GM23248 (cell line): ENCODE data around the gene POC1A. TPM values are rescaled to one million over a fixed set of nuclear protein-coding genes. Genes with fewer than 3 reads are reported as not detected.

Experiments used
- DNase-seq: peaks from one replicate; pipeline ENCODE4 v3.0.0-alpha.2; 2015
- H2AFZ ChIP-seq: fragments of 200-600 bp; sonication (generic); 2 replicates; pipeline ENCODE4 v1.6.1; 2016; ENCODE audit warnings: antibody characterized with exemption
- H3F3A ChIP-seq: fragments of 200-600 bp; sonication (generic); 2 replicates; pipeline ENCODE4 v1.6.1; 2016; ENCODE audit warnings: mild to moderate bottlenecking, antibody characterized with exemption, mixed run types; ENCODE audit not compliant: insufficient read depth
- H3K27ac ChIP-seq: fragments of 200-600 bp; sonication (generic); 2 replicates; pipeline ENCODE4 v1.5.1; 2016; ENCODE audit warnings: mild to moderate bottlenecking
- H3K27me3 ChIP-seq: fragments of 200-600 bp; sonication (generic); replicated peaks from 2 replicates; pipeline ENCODE4 v1.6.1; 2016; ENCODE audit warnings: mild to moderate bottlenecking; ENCODE audit not compliant: insufficient read depth
- H3K36me3 ChIP-seq: fragments of 200-600 bp; sonication (generic); 2 replicates; pipeline ENCODE4 v1.6.1; 2016; ENCODE audit warnings: low read depth, mild to moderate bottlenecking
- H3K4me1 ChIP-seq: fragments of 200-600 bp; sonication (generic); 2 replicates; pipeline ENCODE4 v1.6.1; 2016; ENCODE audit warnings: mild to moderate bottlenecking; ENCODE audit not compliant: insufficient read depth
- H3K4me2 ChIP-seq: fragments of 200-600 bp; sonication (generic); one replicate; pipeline ENCODE4 v1.6.1; 2016; ENCODE audit warnings: mild to moderate bottlenecking; ENCODE audit not compliant: unreplicated experiment
- H3K4me3 ChIP-seq: fragments of 200-600 bp; sonication (generic); 2 replicates; pipeline ENCODE4 v1.5.1; 2016; ENCODE audit warnings: mild to moderate bottlenecking
- H3K79me2 ChIP-seq: fragments of 200-600 bp; sonication (generic); 2 replicates; pipeline ENCODE4 v1.6.1; 2016; ENCODE audit warnings: mild to moderate bottlenecking; ENCODE audit not compliant: insufficient read depth
- H3K9ac ChIP-seq: fragments of 200-600 bp; sonication (generic); 2 replicates; pipeline ENCODE4 v1.6.1; 2016; ENCODE audit warnings: mild to moderate bottlenecking
- H3K9me2 ChIP-seq: fragments of 200-600 bp; sonication (generic); 2 replicates; pipeline ENCODE4 v1.6.1; 2016; ENCODE audit warnings: mixed run types, mild to moderate bottlenecking, moderate library complexity; ENCODE audit not compliant: insufficient read depth
- H3K9me3 ChIP-seq: fragments of 200-600 bp; sonication (generic); one replicate; pipeline ENCODE4 v1.6.1; 2017; ENCODE audit warnings: low read depth
- H4K20me1 ChIP-seq: fragments of 200-600 bp; sonication (generic); 2 replicates; pipeline ENCODE4 v1.6.0; 2016; ENCODE audit not compliant: insufficient read depth
- EZH2 ChIP-seq: fragments of 200-600 bp; sonication (generic); IDR thresholded peaks from 2 replicates; pipeline ENCODE4 v1.6.1; 2018; ENCODE audit warnings: antibody characterized with exemption, mild to moderate bottlenecking; ENCODE audit not compliant: insufficient read depth, poor library complexity, severe bottlenecking
- EZH2phosphoT487 ChIP-seq: fragments of 200-600 bp; sonication (generic); IDR thresholded peaks from 2 replicates; pipeline ENCODE4 v1.6.1; 2018; ENCODE audit warnings: antibody characterized with exemption, moderate library complexity, mild to moderate bottlenecking, low read depth; ENCODE audit not compliant: insufficient read depth
- WGBS, 2 experiments: methylation state at CpG; one replicate each; pipeline ENCODE4 v1.1.6; 2015 to 2017; ENCODE audit warnings: low lambda C conversion rate in 2 of 2, low coverage in 1 of 2; ENCODE audit errors: missing lambda C conversion rate in 2 of 2; 5-methylcytosine and 5-hydroxymethylcytosine counted together
- in situ Hi-C: fragments of 300-500 bp; cut with MboI; formaldehyde crosslinking; loops from 2 replicates; pipeline ENCODE4 v1.15.0; 2020
- polyA plus RNA-seq: library from polyadenylated mRNA; unstranded; fragments of >200 nt; fragmentation: Nextera tagmentation; extraction: Ambion mirVana; gene quantifications from 2 replicates; pipeline ENCODE4 v1.2.1, GENCODE V29; 2016
- total RNA-seq: library from RNA; depleted of rRNA; stranded (reverse); fragments of >200 nt; shearing (Covaris generic); gene quantifications from 2 replicates; pipeline ENCODE4 v1.2.3, GENCODE V29; 2014

POC1A gene
- total and polyA plus RNA-seq, 2 experiments from 2014 or later: 5.2 to 11.0 TPM

- Histone ChIP-seq H2AFZ (no peak overlapping the region), H3K9ac (no peak overlapping the region)
These were observed 77.1 kb downstream of the POC1A start for GRCh38 chr3:52076896-52077780.

GRCh38 chr3:52073490-52073889, 80.7 kb downstream of the POC1A start:
- no peak overlapping the region for H3K4me2 ChIP-seq
- no peaks in the 10 kb centered on the region for H3K36me3 ChIP-seq
- in situ Hi-C loops: no loop called here
- no peak for DNase-seq
- no peaks in the 10 kb centered on the region for H3F3A ChIP-seq
- WGBS, 2 experiments: 92 to 99% methylated on average over 7 of the region's 7 CpGs
- no peaks in the 10 kb centered on the region for H3K9me2 ChIP-seq
- no peaks in the 10 kb centered on the region for H3K4me1 ChIP-seq
- no peak overlapping the region for H3K9ac ChIP-seq
- H3K4me3 ChIP-seq: no peak overlapping the region
- no peaks in the 10 kb centered on the region for H3K79me2 ChIP-seq
- H3K9me3 ChIP-seq: no peaks in the 10 kb centered on the region
- TF ChIP-seq EZH2 (no peak), EZH2phosphoT487 (no peak)
- H4K20me1 ChIP-seq: no peaks in the 10 kb centered on the region
- no peak overlapping the region for H3K27ac ChIP-seq
- no peaks in the 10 kb centered on the region for H3K27me3 ChIP-seq
- no peak overlapping the region for H2AFZ ChIP-seq

More at GRCh38 chr3:52076896-52077780, 77.1 kb downstream of the POC1A start:
- H3K4me1 ChIP-seq: no peaks in the 10 kb centered on the region
- H3K36me3 ChIP-seq: no peaks in the 10 kb centered on the region
- H3K79me2 ChIP-seq: no peaks in the 10 kb centered on the region
- no peaks in the 10 kb centered on the region for H3K9me2 ChIP-seq
- no peak overlapping the region for H3K4me2 ChIP-seq
- in situ Hi-C loops: no loop called here
- no peak overlapping the region for H3K27ac ChIP-seq
- TF ChIP-seq EZH2: no peak
- TF ChIP-seq EZH2phosphoT487: no peak
- no peaks in the 10 kb centered on the region for H3F3A ChIP-seq
- no peaks in the 10 kb centered on the region for H4K20me1 ChIP-seq
- H3K27me3 ChIP-seq: no peaks in the 10 kb centered on the region
- no peaks in the 10 kb centered on the region for H3K9me3 ChIP-seq
- 63 to 65% methylated on average over 14 of the region's 14 CpGs for whole genome bisulfite sequencing, 2 experiments
- no peak overlapping the region for H3K4me3 ChIP-seq
- DNase-seq: no peak

- TF ChIP-seq EZH2: no peak
- no peak for TF ChIP-seq EZH2phosphoT487
- H3K36me3 ChIP-seq: no peaks in the 10 kb centered on the region
- 86 to 87% methylated on average over 8 of the region's 8 CpGs for WGBS, 2 experiments
- no peak overlapping the region for H3K4me2 ChIP-seq
- no peaks in the 10 kb centered on the region for H3K9me3 ChIP-seq
- H4K20me1 ChIP-seq: no peaks in the 10 kb centered on the region
- no peak overlapping the region for H3K27ac ChIP-seq
- H3K27me3 ChIP-seq: no peaks in the 10 kb centered on the region
- no peaks in the 10 kb centered on the region for H3F3A ChIP-seq
- no peaks in the 10 kb centered on the region for H3K4me1 ChIP-seq
- H3K9me2 ChIP-seq: no peaks in the 10 kb centered on the region
- in situ Hi-C loops: no loop called here
- H2AFZ ChIP-seq: no peak overlapping the region
- H3K79me2 ChIP-seq: no peaks in the 10 kb centered on the region
- no peak for DNase-seq
- H3K9ac ChIP-seq: no peak overlapping the region
- H3K4me3 ChIP-seq: no peak overlapping the region
These were observed 81.8 kb downstream of the POC1A start for GRCh38 chr3:52072471-52072870.

GRCh38 chr3:52072020-52072419, 82.2 kb downstream of the POC1A start:
- in situ Hi-C loops: no loop called here
- 97 to 100% methylated on average over 5 of the region's 5 CpGs for WGBS, 2 experiments

More at GRCh38 chr3:52072020-52072419, 82.2 kb downstream of the POC1A start:
- Histone ChIP-seq H3K27me3 (no peaks in the 10 kb centered on the region), H3K9ac (no peak overlapping the region), H3K36me3 (no peaks in the 10 kb centered on the region), H3K9me2 (no peaks in the 10 kb centered on the region), H4K20me1 (no peaks in the 10 kb centered on the region), H3K9me3 (no peaks in the 10 kb centered on the region), H3K4me3 (no peak overlapping the region), H2AFZ (no peak overlapping the region), H3K79me2 (no peaks in the 10 kb centered on the region), H3K27ac (no peak overlapping the region), H3K4me1 (no peaks in the 10 kb centered on the region), H3F3A (no peaks in the 10 kb centered on the region), H3K4me2 (no peak overlapping the region)
- TF ChIP-seq EZH2phosphoT487 (no peak), EZH2 (no peak)
- no peak for DNase-seq
